Epithelial cell of esophagus (primary cell): Measurements from ENCODE around the gene MIS18A.

Source experiments
- DNase-seq: peaks from one replicate; pipeline ENCODE4 v3.0.0; 2010; ENCODE audit warnings: low read depth
- H3K4me3 ChIP-seq: 2 replicates; pipeline ENCODE4 v1.5.1; 2011; ENCODE audit warnings: mild to moderate bottlenecking, low read length, control low read depth
- CTCF ChIP-seq: IDR thresholded peaks from 2 replicates; pipeline ENCODE4 v1.5.1; 2011; ENCODE audit warnings: low read depth, mild to moderate bottlenecking, low read length, control low read depth, inconsistent platforms; ENCODE audit not compliant: insufficient read depth; ENCODE audit errors: missing control alignments

The MIS18A gene

GRCh38 chr21:32320726-32321125 lies 41.9 kb upstream of the MIS18A start:
- H3K4me3 ChIP-seq, result no peak overlapping the region
- DNase-seq, result no peak
- TF ChIP-seq CTCF, result no peak

- TF ChIP-seq CTCF, result no peak
- DNase-seq, result no peak
- no peak overlapping the region for H3K4me3 ChIP-seq
These were observed 41.2 kb upstream of the MIS18A start for GRCh38 chr21:32320059-32320458.

- H3K4me3 ChIP-seq, result no peak overlapping the region
- DNase-seq, result no peak
- no peak for TF ChIP-seq CTCF
These were observed 40.2 kb upstream of the MIS18A start for GRCh38 chr21:32319012-32319411.

- DNase-seq, result no peak
- no peak for TF ChIP-seq CTCF
- H3K4me3 ChIP-seq, result no peak overlapping the region
These were observed 38.9 kb upstream of the MIS18A start for GRCh38 chr21:32317726-32318125.

- no peak for TF ChIP-seq CTCF
- H3K4me3 ChIP-seq, result no peak overlapping the region
These were observed 37.7 kb upstream of the MIS18A start for GRCh38 chr21:32316361-32317215.

GRCh38 chr21:32315511-32316281 lies 36.8 kb upstream of the MIS18A start:
- no peak for DNase-seq
- no peak overlapping the region for H3K4me3 ChIP-seq
- no peak for TF ChIP-seq CTCF

More at GRCh38 chr21:32316361-32317215, 37.7 kb upstream of the MIS18A start:
- no peak for DNase-seq
